ENCODE measurements around the gene CPNE4. TPM values are rescaled to one million over a fixed set of nuclear protein-coding genes. Genes with fewer than 3 reads are reported as not detected.
"Not testable (repeated sequence)": the region's sequence is repeated elsewhere in the genome, so short reads cannot be mapped to it uniquely, and the experiment has no call there.

The CPNE4 gene
- total RNA-seq = under 1 TPM in 1 of 2 donors, not detected in 1; 0.55 TPM
- 0 reads per million in 2 donors for total RNA-seq

GRCh38 chr3:132034486-132035464 is at the start of gene CPNE4:
Gene CPNE4, minus strand, starts transcription at chr3:132035014.
- peak; percentile 91 for ATAC-seq
- H3K27ac Mint-ChIP-seq = no peak within 1 kb of the TSS
- H3K27me3 Mint-ChIP-seq = peaks cover 83% of the 10 kb centered on the region
- H3K4me3 Mint-ChIP-seq = peak within 1 kb of the TSS; percentile 65
- DNase-seq = peak; percentile 16 to 61 (median 26)
- no peaks in the 10 kb centered on the region for H3K36me3 Mint-ChIP-seq (ENCODE audit: low read depth)
- H3K9me3 ChIP-seq (ENCODE audit: control insufficient read depth, low read length, poor library complexity, severe bottlenecking) = no peaks in the 10 kb centered on the region
- H3K4me1 Mint-ChIP-seq = peaks cover 13% of the 10 kb centered on the region

- Mint-ChIP-seq H3K27me3 (peaks cover 6% of the 10 kb centered on the region), H3K36me3 (ENCODE audit: low read depth) (no peaks in the 10 kb centered on the region), H3K27ac (no peak overlapping the region), H3K4me3 (no peak overlapping the region), H3K4me1 (no peaks in the 10 kb centered on the region)
- no peaks in the 10 kb centered on the region for H3K9me3 ChIP-seq (ENCODE audit: control insufficient read depth, low read length, poor library complexity, severe bottlenecking)
- no peak for DNase-seq
- no peak for ATAC-seq
Observed at GRCh38 chr3:132083583-132084279, 48.9 kb upstream of the CPNE4 start.

- H3K36me3 Mint-ChIP-seq (ENCODE audit: low read depth) = no peaks in the 10 kb centered on the region
- no peak overlapping the region for H3K4me3 Mint-ChIP-seq
- DNase-seq (no peak), ATAC-seq (no peak)
- H3K27me3 Mint-ChIP-seq = peaks cover 6% of the 10 kb centered on the region
- no peaks in the 10 kb centered on the region for H3K9me3 ChIP-seq (ENCODE audit: control insufficient read depth, low read length, poor library complexity, severe bottlenecking)
- no peak overlapping the region for H3K27ac Mint-ChIP-seq
- no peaks in the 10 kb centered on the region for H3K4me1 Mint-ChIP-seq
Observed at GRCh38 chr3:132083159-132083558, 48.3 kb upstream of the CPNE4 start.

- ATAC-seq (no peak), DNase-seq (no peak)
- Mint-ChIP-seq H3K4me3 (no peak overlapping the region), H3K27ac (no peak overlapping the region), H3K27me3 (no peaks in the 10 kb centered on the region), H3K4me1 (no peaks in the 10 kb centered on the region), H3K36me3 (ENCODE audit: low read depth) (no peaks in the 10 kb centered on the region)
- peaks cover 2% of the 10 kb centered on the region for H3K9me3 ChIP-seq (ENCODE audit: control insufficient read depth, low read length, poor library complexity, severe bottlenecking)
Observed at GRCh38 chr3:132079147-132079546, 44.3 kb upstream of the CPNE4 start.

GRCh38 chr3:132073771-132074170 is 39.0 kb upstream of the CPNE4 start:
- Mint-ChIP-seq H3K36me3 (ENCODE audit: low read depth) (no peaks in the 10 kb centered on the region), H3K27ac (no peak overlapping the region), H3K4me3 (no peak overlapping the region), H3K27me3 (peaks cover 11% of the 10 kb centered on the region), H3K4me1 (no peaks in the 10 kb centered on the region)
- DNase-seq (no peak), ATAC-seq (no peak)
- H3K9me3 ChIP-seq (ENCODE audit: control insufficient read depth, low read length, poor library complexity, severe bottlenecking) = peaks cover 2% of the 10 kb centered on the region

GRCh38 chr3:132071043-132071442 is 36.2 kb upstream of the CPNE4 start:
- H3K27ac Mint-ChIP-seq = no peak overlapping the region

GRCh38 chr3:132064114-132064513 is 29.3 kb upstream of the CPNE4 start:
- no peaks in the 10 kb centered on the region for H3K9me3 ChIP-seq (ENCODE audit: control insufficient read depth, low read length, poor library complexity, severe bottlenecking)
- DNase-seq = no peak
- Mint-ChIP-seq H3K27me3 (peaks cover 6% of the 10 kb centered on the region), H3K27ac (no peak overlapping the region), H3K36me3 (ENCODE audit: low read depth) (no peaks in the 10 kb centered on the region), H3K4me1 (no peaks in the 10 kb centered on the region), H3K4me3 (no peak overlapping the region)
- ATAC-seq = no peak

More at GRCh38 chr3:132071043-132071442, 36.2 kb upstream of the CPNE4 start:
- Mint-ChIP-seq H3K36me3 (ENCODE audit: low read depth) (no peaks in the 10 kb centered on the region), H3K4me1 (no peaks in the 10 kb centered on the region), H3K4me3 (no peak overlapping the region), H3K27me3 (peaks cover 11% of the 10 kb centered on the region)
- ATAC-seq (no peak), DNase-seq (no peak)
- H3K9me3 ChIP-seq (ENCODE audit: control insufficient read depth, low read length, poor library complexity, severe bottlenecking) = no peaks in the 10 kb centered on the region

- no peak overlapping the region for H3K4me3 Mint-ChIP-seq
- no peak overlapping the region for H3K27ac Mint-ChIP-seq
- no peaks in the 10 kb centered on the region for H3K36me3 Mint-ChIP-seq (ENCODE audit: low read depth)
- DNase-seq (no peak), ATAC-seq (no peak)
- peaks cover 6% of the 10 kb centered on the region for H3K27me3 Mint-ChIP-seq
- no peaks in the 10 kb centered on the region for H3K4me1 Mint-ChIP-seq
- no peaks in the 10 kb centered on the region for H3K9me3 ChIP-seq (ENCODE audit: control insufficient read depth, low read length, poor library complexity, severe bottlenecking)
Observed at GRCh38 chr3:132062535-132062934, 27.7 kb upstream of the CPNE4 start.

GRCh38 chr3:132055872-132056271 is 21.1 kb upstream of the CPNE4 start:
- ATAC-seq (no peak), DNase-seq (no peak)
- no peaks in the 10 kb centered on the region for H3K27me3 Mint-ChIP-seq
- no peak overlapping the region for H3K27ac Mint-ChIP-seq
- H3K36me3 Mint-ChIP-seq (ENCODE audit: low read depth) = no peaks in the 10 kb centered on the region
- no peaks in the 10 kb centered on the region for H3K9me3 ChIP-seq (ENCODE audit: control insufficient read depth, low read length, poor library complexity, severe bottlenecking)
- H3K4me1 Mint-ChIP-seq = no peaks in the 10 kb centered on the region
- no peak overlapping the region for H3K4me3 Mint-ChIP-seq

- no peaks in the 10 kb centered on the region for H3K9me3 ChIP-seq (ENCODE audit: control insufficient read depth, low read length, poor library complexity, severe bottlenecking)
- no peak for DNase-seq
- Mint-ChIP-seq H3K36me3 (ENCODE audit: low read depth) (no peaks in the 10 kb centered on the region), H3K4me1 (no peaks in the 10 kb centered on the region), H3K27me3 (no peaks in the 10 kb centered on the region), H3K27ac (no peak overlapping the region), H3K4me3 (no peak overlapping the region)
- ATAC-seq = no peak
Observed at GRCh38 chr3:132047209-132047608, 12.4 kb upstream of the CPNE4 start.

GRCh38 chr3:132044874-132045273 is 10.1 kb upstream of the CPNE4 start:
- H3K27me3 Mint-ChIP-seq = peaks cover 16% of the 10 kb centered on the region
- not testable (repeated sequence) for H3K4me1 Mint-ChIP-seq

GRCh38 chr3:132042681-132043080 is 7.9 kb upstream of the CPNE4 start:
- H3K4me3 Mint-ChIP-seq = no peak overlapping the region
- H3K27me3 Mint-ChIP-seq = peaks cover 32% of the 10 kb centered on the region
- H3K27ac Mint-ChIP-seq = no peak overlapping the region
- ATAC-seq (no peak), DNase-seq (no peak)
- no peaks in the 10 kb centered on the region for H3K9me3 ChIP-seq (ENCODE audit: control insufficient read depth, low read length, poor library complexity, severe bottlenecking)
- H3K4me1 Mint-ChIP-seq = no peaks in the 10 kb centered on the region
- no peaks in the 10 kb centered on the region for H3K36me3 Mint-ChIP-seq (ENCODE audit: low read depth)

More at GRCh38 chr3:132044874-132045273, 10.1 kb upstream of the CPNE4 start:
- not testable (repeated sequence) for H3K36me3 Mint-ChIP-seq (ENCODE audit: low read depth); H3K27ac Mint-ChIP-seq; H3K4me3 Mint-ChIP-seq; H3K9me3 ChIP-seq (ENCODE audit: control insufficient read depth, low read length, poor library complexity, severe bottlenecking); DNase-seq; ATAC-seq

- H3K36me3 Mint-ChIP-seq (ENCODE audit: low read depth) = no peaks in the 10 kb centered on the region
- peaks cover 13% of the 10 kb centered on the region for H3K4me1 Mint-ChIP-seq
- H3K27me3 Mint-ChIP-seq = peaks cover 70% of the 10 kb centered on the region
- H3K4me3 Mint-ChIP-seq = no peak overlapping the region
- no peak overlapping the region for H3K27ac Mint-ChIP-seq
- ATAC-seq (no peak), DNase-seq (no peak)
- no peaks in the 10 kb centered on the region for H3K9me3 ChIP-seq (ENCODE audit: control insufficient read depth, low read length, poor library complexity, severe bottlenecking)
Observed at GRCh38 chr3:132038198-132038825, 3.5 kb upstream of the CPNE4 start.

Data from T-helper 17 cell (primary cell).